Measurements from ENCODE around the gene GTF3C5.

DNA sequence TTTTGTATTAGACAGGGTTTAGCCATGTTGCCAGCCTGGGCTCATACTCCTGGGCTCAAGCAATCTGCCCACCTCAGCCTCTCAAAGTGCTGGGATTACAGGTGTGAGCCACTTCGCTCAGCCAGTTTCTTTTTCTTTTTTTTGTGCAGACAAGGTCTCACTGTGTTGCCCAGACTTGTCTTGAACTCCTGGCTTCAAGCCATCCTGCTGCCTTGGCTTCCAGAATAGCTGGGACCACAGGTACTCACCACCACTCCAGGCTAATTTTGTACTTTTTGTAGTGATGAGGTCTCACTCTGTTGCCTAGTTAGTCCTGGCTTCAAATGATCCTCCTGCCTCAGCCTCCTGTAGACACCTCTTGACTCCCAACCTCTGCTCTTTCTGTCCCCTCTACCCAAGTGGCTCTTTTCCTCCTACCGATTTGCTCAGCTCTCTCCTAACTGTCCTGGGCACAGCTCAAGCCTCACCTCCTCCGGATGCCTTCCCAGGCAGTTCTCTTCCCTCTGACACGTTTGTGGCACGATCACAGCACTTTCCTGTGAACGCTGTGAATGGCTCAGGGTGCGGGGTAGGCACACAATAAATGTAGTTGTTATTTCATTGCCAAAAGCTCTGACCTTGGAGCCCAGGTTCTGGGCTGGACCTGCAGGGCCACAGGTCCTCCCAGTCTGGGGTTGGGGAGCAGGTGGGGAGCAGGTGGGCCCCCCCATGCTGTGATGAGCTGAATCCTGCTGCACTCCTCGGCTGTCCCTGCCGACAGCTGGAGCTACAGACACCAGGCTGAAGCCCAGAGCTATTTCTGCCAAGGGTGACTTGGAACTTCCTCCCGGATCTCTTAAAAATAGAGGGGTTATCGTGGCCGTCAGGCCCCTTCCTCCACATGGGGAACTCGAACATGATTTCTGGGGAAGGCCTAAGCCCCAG is 28.4 kb upstream of the GTF3C5 start:
- TF ChIP-seq POLR2A (IDR thresholded peaks at IDR 0.05), result no peak
- TF ChIP-seq CTCF (IDR thresholded peaks at IDR 0.05), result no peak
